CD4-positive, alpha-beta T cell treated with Interleukin-12 subunit alpha and Interleukin-12 subunit beta, for 1 hour (primary cell): ENCODE results near the gene CHODL.

Experiments used
- DNase-seq: peaks from one replicate; pipeline ENCODE4 v3.0.0-alpha.2; 2020

The CHODL gene

GRCh38 chr21:18294100-18294499 lies 49.5 kb downstream of the CHODL start:
- no peak for DNase-seq

GRCh38 chr21:18298228-18298627 lies 53.6 kb downstream of the CHODL start:
- no peak for DNase-seq
